Kasumi-1 (cell line): Measurements from ENCODE around the gene C1QTNF8.

ENCODE experiments used
- DNase-seq, 2 experiments: peaks; one replicate each; lab custom pipeline; 2025; lab: John Stamatoyannopoulos, UW

C1QTNF8 gene

GRCh38 chr16:1045310-1045992 is 50.6 kb downstream of the C1QTNF8 start:
- DNase-seq, result no peak

DNA sequence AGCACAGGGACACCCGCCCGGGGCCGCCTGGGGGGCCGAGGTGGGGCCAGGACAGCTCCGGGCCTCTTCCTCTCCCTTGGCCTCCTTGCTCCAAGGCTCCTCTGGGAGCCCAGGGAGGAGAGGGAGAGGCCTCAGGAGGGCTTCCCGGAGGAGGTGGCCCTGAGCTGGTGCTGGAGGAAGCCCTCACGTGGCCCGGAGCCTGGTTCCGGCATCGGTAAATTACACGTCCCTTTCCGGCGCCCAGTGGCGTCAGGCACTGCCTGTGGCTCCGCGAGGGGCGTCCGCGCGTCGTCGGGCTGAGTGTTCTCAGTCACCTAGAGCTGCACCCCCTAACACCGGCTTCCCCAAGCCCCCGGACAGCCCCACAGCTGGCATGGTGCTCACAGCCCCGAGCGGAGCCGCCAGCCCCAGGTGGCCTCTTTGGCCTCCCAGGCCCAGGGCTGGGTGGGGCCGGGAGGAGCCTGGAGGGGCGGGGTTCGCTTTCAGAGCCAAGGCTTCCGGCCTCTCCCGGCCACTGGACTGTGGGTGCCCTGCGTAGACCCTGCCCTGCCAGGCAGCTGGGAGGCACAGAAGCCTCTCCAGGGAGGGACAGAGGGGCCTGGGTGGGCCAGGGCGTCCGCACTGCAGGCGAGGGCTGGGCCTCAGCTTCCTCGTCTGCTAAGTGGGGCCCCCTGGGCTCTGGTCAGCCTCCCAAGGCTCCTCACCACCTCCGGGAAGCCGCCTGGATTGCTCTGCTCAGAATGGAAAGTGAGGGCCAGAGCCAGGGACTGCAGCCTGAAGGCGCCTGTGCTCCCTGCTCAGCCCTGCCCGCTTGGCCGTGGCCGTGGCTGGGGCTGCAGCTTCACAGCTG is 51.4 kb downstream of the C1QTNF8 start:
- DNase-seq, result no peak

GRCh38 chr16:1043881-1044451 is 52.1 kb downstream of the C1QTNF8 start:
- no peak for DNase-seq

DNA sequence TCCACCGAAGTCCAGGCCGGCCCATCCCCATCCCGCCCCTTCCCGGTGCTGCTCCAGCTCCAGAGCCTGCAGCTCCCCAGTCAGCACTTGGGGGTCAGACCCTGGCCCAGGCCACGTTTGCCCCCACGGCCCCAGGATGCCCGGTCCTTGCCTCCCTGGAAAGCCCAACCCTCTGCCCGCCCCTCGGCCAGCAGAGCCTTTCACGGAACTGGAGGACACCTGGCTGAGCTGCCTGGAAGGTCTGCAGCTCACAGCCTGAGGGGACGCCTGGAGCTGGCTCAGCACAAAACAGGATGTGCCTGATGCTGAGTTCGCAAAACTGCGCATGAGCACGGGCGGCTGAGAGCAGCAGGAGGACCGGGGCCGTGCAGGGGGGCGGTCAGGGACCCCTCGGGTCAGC is 53.2 kb downstream of the C1QTNF8 start:
- no peak for DNase-seq

DNA sequence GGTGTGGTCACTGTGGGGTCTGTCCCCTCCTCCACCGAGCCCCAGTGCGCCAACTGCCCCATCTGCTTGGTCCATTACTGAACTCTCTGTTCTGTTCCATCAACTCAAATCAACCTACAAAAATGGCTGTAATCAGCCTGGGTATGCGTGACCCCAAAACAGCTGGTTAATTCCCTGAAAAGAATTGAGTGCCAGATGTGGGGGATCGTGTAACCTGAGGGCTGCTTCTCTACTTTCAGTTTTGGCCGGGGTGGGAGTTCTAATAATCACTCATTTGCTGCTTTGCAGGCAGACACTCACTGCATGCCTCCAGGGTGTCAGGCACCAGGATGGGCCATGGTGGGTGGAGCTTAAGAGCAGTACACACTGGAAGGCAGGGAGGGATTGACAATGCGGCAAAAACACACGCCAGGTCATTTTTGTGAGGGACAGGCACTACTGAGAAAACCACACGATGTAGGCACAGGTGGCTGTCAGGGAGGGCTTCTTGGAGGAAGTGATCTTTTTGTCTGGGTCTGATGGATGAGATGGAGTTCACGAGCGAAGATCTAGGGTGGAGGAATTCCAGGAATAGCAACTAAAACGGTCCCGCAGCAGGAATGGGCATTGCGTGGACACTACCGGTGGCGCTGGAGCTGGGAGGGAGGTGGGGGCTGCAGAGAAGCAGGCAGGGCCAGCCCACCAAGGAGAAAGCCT is 53.8 kb downstream of the C1QTNF8 start:
- DNase-seq, result no peak

DNA sequence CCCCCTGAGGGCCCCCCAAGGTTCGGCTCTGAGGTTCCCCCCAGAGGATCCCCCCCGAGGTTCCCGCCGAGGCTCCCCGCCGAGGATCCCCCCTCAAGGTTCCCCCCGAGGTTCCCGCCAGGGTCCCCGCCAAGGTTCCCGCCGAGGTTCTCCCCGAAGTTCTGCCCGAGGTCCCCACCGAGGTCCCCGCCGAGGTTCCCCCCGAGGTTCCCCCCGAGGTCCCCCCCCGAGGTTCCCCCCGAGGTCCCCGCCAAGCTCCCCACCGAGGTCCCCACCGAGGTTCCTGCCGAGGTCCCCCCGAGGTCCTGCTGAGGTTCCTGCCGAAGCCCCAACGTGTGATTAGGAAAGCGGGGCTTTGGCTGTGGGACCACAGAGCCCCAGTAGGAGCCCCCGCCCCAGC is 55.7 kb downstream of the C1QTNF8 start:
- DNase-seq, result no peak

DNA sequence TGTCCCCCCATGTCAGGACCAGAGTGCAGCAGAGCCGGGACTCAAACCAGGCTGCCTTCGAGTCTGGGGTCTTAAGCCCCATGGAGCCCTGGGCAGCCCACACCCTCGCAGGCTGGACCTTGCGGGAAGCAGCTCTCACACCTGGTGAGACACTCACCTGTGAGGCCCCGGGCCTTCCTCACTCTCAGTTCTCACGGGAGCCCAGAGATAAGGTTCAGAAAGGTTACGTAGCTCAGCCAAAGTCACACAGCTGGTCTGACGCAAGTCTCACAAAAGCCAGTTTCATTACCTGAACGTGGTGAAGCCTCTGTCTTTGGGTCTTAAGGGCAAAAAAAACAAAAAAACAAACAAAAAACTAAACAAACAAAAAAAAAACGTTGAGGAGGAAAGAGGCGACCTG is 56.3 kb downstream of the C1QTNF8 start:
- DNase-seq, result no peak

DNA sequence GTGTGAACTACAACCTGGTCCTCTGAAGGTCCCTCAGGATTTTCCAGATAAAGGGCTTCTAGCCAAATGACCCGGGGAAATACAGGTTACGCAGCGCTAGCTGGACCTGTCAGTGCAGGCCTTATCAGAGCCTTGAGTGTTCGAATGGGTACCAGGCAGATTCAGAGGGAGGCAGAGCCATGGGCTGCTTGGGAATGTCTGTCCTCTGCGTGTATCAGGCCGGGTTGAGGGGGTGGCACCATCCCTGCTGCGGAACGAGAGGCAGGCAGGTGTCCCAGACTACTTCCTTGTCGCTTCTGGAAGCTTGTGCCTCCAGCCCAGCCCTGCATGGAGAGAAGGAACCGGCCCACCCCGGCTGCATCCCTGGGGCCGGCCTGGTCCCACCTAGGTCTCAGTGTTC is 57.1 kb downstream of the C1QTNF8 start:
- no peak for DNase-seq
